Upper lobe of left lung (tissue), 4 donors: ENCODE results near the gene BBIP1.

ENCODE experiments used
- EP300 ChIP-seq, 4 donors: sonication (generic); formaldehyde crosslinking; IDR thresholded peaks; one replicate each; pipeline ENCODE4 v1.5.1; 2017; ENCODE audit warnings: antibody characterized with exemption in 4 of 4, control low read depth in 2 of 4
- POLR2A ChIP-seq, 4 donors: fragments of 450-650 bp; IDR thresholded peaks; one replicate each; pipeline ENCODE4 v1.5.1; 2016 to 2017; ENCODE audit warnings: antibody characterized with exemption in 4 of 4, mild to moderate bottlenecking in 2 of 4
- POLR2AphosphoS5 ChIP-seq, 2 donors: sonication (generic); formaldehyde crosslinking; IDR thresholded peaks; one replicate each; pipeline ENCODE4 v1.5.1; 2017; ENCODE audit warnings: antibody characterized with exemption in 2 of 2
- TF ChIP-seq, protein P1 (sequence below), 6 experiments: fragments of 450-650 bp in 4 of 6; fragments of 200-600 bp in 2 of 6; sonication (generic) in 2 of 6; IDR thresholded peaks; one replicate each; pipeline ENCODE4 v1.5.1; 2016 to 2019; ENCODE audit warnings: antibody characterized with exemption in 6 of 6

DNA sequence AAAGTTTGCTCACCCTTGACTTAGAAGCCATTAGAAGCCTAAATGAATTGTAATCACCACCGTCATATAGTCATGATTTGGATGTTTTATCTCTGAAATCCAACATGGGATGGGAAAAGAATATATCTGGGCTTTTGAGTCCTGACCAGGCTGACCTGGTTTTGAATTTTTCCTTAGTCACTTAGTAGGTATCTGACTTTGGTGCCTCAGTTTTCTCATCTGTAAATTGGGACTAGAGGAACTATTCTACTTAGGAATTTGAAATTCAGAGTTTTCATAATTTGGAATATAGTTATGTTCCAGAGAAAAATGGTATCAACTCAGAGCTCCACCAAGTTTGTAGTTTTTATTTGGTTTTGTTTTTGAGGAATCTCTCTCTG, 41.3 kb upstream of the BBIP1 start:
- TF ChIP-seq POLR2A (IDR thresholded peaks at IDR 0.05), result no peak
- TF ChIP-seq POLR2AphosphoS5 (IDR thresholded peaks at IDR 0.05), result no peak
- TF ChIP-seq, protein P1, sequence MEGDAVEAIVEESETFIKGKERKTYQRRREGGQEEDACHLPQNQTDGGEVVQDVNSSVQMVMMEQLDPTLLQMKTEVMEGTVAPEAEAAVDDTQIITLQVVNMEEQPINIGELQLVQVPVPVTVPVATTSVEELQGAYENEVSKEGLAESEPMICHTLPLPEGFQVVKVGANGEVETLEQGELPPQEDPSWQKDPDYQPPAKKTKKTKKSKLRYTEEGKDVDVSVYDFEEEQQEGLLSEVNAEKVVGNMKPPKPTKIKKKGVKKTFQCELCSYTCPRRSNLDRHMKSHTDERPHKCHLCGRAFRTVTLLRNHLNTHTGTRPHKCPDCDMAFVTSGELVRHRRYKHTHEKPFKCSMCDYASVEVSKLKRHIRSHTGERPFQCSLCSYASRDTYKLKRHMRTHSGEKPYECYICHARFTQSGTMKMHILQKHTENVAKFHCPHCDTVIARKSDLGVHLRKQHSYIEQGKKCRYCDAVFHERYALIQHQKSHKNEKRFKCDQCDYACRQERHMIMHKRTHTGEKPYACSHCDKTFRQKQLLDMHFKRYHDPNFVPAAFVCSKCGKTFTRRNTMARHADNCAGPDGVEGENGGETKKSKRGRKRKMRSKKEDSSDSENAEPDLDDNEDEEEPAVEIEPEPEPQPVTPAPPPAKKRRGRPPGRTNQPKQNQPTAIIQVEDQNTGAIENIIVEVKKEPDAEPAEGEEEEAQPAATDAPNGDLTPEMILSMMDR (IDR thresholded peaks at IDR 0.05), result no peak
- TF ChIP-seq EP300 (IDR thresholded peaks at IDR 0.05), result no peak
